HG03521 (cell line): ENCODE measurements around the gene WWOX.
"Not testable (repeated sequence)": the region's sequence is repeated elsewhere in the genome, so short reads cannot be mapped to it uniquely, and the experiment has no call there.

ENCODE experiments used
- ATAC-seq: cut with Tn5 transposase; IDR thresholded peaks from one replicate; pipeline ENCODE4 v1.9.1; 2021; ENCODE audit warnings: mild to moderate bottlenecking, moderate library complexity; ENCODE audit not compliant: unreplicated experiment

The WWOX gene

GRCh38 chr16:79192904-79193303 is 1093.5 kb downstream of the WWOX start:
- no peak for ATAC-seq

GRCh38 chr16:79194291-79194690 is 1094.8 kb downstream of the WWOX start:
- ATAC-seq, result no peak

- ATAC-seq, result no peak
These were observed 1096.5 kb downstream of the WWOX start for GRCh38 chr16:79195938-79196337.

GRCh38 chr16:79201436-79201835 is 1102.0 kb downstream of the WWOX start:
- ATAC-seq, result no peak

GRCh38 chr16:79202977-79203376 is 1103.5 kb downstream of the WWOX start:
- no peak for ATAC-seq

DNA sequence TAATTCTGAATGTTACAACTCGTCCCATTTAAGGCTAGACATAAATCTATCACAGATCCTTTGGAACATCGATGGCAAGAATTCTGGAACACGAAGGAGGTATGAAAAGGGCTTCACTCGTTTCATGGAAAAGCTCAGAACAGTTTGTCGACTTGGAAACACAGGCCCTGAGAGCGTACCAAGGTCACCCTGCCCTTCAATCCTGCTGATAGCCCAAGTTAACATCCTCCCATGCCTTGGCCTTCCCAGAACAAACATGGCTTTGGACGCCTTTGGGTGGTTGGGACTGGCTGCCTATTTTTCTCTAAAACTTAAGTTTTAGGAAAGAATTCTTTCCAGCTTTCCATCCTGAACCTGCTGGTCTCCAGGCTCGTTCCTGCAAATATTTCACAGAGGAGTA is 1105.0 kb downstream of the WWOX start:
- no peak for ATAC-seq

- no peak for ATAC-seq
These were observed 1107.4 kb downstream of the WWOX start for GRCh38 chr16:79206889-79207288.

DNA sequence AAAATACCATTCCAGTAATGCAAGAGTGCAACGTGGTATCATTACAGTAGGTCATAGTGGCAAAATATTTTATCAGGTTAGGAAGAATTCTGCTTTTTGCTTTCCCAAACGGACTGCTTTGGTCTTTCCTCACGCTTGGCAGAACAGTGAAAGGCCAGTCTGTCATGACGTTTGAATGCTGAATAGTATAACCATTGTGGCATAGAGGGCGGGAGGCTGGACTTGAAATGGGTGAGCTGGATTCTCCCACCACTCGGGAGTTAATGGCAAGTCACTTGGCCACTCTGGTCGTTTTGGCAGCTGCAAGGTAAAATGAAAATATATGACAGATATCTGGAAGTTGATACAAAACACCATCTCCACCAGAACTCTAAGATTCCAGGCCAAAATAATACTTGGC is 1109.9 kb downstream of the WWOX start:
- no peak for ATAC-seq

GRCh38 chr16:79210607-79211006 is 1111.2 kb downstream of the WWOX start:
- no peak for ATAC-seq

DNA sequence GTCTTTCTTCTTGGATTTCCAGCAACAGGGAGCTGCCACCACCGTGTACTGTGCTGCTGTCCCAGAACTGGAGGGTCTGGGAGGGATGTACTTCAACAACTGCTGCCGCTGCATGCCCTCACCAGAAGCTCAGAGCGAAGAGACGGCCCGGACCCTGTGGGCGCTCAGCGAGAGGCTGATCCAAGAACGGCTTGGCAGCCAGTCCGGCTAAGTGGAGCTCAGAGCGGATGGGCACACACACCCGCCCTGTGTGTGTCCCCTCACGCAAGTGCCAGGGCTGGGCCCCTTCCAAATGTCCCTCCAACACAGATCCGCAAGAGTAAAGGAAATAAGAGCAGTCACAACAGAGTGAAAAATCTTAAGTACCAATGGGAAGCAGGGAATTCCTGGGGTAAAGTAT is 1112.1 kb downstream of the WWOX start:
- ATAC-seq, result no peak

DNA sequence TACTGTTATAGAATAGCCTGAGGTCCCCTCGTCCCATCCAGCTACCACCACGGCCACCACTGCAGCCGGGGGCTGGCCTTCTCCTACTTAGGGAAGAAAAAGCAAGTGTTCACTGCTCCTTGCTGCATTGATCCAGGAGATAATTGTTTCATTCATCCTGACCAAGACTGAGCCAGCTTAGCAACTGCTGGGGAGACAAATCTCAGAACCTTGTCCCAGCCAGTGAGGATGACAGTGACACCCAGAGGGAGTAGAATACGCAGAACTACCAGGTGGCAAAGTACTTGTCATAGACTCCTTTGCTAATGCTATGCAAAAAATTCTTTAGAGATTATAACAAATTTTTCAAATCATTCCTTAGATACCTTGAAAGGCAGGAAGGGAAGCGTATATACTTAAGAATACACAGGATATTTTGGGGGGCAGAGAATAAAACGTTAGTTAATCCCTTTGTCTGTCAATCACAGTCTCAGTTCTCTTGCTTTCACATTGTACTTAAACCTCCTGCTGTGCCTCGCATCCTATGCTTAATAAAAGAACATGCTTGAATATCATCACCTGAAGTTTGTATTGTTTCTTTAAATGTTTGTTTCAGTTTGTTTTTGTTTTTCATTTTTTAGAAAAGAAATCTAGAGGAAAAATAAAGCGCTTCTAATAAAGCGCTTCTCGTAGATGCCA is 1112.8 kb downstream of the WWOX start:
- no peak for ATAC-seq

DNA sequence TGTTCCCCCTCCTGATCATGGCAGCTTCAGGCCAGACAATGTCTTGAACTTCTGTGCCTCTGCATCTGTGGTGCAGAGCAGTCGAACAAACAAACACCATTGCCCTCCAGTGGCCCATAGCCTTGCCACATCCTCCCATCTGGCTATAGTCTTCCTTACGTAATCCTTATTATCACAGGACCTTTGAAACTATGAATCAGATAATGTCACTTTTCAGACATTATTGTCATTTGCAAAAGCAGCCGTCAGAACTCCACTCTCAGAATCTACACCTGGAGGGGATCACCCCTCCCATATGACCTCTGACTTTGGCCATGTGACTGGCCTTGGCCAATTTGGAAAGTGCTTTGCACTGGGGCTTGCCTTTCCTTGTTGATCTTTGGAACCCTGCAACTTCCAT is 1113.8 kb downstream of the WWOX start:
- ATAC-seq, result no peak

GRCh38 chr16:79215289-79215688 is 1115.8 kb downstream of the WWOX start:
- no peak for ATAC-seq

DNA sequence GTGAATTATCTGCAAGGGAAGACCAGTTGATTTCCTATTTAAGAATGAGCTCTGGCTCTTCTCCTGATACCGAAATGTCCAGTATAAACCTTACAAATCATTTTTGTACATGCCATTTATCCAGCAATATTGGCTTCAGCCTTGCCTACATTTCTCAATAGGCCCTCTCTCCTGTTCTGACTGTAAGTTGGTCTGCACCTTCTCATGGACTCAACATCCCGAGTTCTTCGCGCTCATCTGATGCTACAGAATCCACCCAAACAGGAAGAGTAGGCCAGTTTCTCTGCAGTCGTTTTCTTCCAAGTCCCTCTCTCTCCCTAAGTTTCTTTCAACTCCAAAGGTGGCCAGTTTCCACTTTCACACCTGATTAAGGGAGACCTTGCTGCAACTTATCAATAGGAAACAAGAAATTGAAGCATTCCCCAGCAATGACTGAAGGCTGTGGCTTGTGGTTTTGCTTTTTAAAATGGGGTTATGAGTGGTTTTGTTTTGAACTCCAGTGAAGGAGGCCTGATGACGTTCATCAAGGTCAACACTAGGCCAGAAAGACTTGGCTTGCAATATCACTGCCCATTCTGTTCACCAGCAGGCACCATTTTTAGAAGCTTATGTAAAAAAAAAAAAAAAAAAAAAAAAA is 1118.0 kb downstream of the WWOX start:
- ATAC-seq, result no peak

DNA sequence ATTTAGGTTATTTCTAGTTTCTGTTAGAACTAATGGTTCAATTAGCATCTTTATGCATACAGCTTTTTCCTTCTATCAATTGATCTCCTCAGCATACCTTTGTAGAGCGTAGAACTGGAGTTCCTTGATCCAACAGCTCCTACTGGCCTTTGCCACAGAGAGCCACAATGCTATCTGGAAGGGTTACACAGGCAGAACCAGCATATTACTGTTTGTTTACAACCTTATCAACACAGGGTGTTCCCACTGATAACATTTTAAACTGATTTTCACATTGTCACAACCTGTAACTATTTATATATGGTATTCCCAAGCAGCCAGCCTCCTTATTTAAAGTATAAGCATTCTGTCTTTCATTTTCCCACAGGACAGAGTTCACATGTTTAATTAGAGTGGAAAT is 1118.9 kb downstream of the WWOX start:
- ATAC-seq, result no peak

DNA sequence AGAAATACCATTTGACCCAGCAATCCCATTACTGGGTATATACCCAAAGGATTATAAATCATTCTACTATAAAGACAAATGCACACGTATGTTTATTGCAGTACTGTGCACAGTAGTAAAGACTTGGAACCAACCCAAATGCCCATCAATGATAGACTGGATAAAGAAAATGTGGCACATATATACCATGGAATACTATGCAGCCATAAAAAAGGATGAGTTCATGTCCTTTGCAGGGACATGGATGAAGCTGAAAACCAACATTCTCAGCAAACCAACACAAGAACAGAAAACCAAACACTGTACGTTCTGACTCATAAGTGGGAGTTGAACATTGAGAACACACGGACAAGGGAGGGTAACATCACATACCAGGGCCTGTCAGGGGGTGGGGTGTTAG is 1126.5 kb downstream of the WWOX start:
- ATAC-seq, result not testable (repeated sequence)

DNA sequence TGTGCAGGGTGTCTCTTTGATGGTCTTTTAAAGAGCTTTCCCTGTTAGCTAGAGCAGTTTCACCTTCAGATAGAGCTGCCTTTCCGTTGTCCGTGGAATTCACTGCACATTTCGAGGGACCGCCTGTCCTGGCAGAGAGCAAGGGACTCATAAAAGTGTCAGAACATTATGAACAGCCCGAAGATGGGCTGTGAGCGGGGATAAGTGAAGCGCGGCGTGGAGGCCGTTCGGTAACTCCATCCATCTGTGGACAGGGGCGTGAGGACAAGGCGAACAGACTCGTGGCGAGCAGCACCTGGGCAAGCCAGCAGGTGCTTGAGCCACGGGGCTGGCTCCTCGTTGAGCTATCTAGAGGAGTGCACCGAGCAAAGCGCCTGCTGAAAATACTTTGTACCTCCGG is 1129.9 kb downstream of the WWOX start:
- ATAC-seq, result no peak

DNA sequence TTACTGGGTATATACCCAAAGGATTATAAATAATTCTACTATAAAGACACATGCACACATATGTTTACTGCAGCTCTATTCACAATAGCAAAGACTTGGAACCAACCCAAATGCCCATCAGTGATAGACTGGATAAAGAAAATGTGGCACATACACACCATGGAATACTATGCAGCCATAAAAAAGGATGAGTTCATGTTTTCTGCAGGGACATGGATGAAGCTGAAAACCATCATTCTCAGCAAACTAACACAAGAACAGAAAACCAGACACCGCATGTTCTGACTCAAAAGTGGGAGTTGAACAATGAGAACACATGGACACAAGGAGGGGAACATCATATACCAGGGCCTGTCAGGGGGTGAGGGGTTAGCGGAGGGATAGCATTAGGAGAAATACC is 1146.2 kb downstream of the WWOX start:
- not testable (repeated sequence) for ATAC-seq

DNA sequence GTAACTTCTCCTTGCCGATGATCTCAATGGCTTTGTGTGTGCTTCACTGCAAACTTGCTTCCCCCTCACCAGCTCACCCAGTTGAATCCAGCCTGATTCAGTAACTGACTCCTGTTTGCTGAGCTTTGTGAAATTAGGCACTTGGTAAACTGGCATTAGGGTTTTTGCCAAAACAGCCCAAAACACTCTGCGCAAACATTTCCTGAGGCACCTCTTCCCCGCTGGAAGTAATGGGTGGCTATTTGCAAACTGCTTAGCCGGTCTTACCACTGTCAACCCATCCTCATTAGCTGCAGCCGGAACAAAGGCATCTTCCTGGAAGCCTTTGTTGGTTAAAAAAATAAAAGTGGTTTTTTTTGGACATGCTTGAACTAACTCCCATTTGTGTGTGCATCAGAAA is 1147.9 kb downstream of the WWOX start:
- no peak for ATAC-seq

GRCh38 chr16:79248351-79248750 is 1148.9 kb downstream of the WWOX start:
- no peak for ATAC-seq

- ATAC-seq, result no peak
These were observed 1151.1 kb downstream of the WWOX start for GRCh38 chr16:79250502-79251098.

GRCh38 chr16:79253100-79253631 is 1153.7 kb downstream of the WWOX start:
- no peak for ATAC-seq
